ENCODE measurements around the gene PLPPR4. TPM values are rescaled to one million over a fixed set of nuclear protein-coding genes. Genes with fewer than 3 reads are reported as not detected.
A peak's percentile ranks its signal among the peaks of the same experiment; 100 is the strongest.

Gene PLPPR4
- total RNA-seq, 1 donor: 1.8 TPM

DNA sequence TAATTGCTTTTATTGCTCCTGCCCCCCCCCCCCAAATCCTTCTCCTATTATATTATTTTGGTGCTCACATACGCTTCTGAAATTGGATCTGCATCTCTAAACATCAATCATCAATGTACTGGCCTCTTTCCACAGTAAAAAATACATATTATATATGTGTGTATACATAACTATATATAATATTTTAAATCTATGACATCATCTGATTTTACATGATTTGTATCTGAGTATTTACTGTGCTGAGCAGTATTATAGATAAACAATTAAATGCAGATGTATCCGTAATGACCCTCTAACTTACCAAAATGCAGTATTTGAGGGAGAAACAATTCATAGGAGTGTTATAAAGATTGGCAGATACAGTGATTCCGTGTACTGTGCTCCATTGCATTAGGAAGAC, 832 bp downstream of the PLPPR4 start:
- H2AFZ ChIP-seq (ENCODE audit: low read length): no peak overlapping the region
- H3K27me3 ChIP-seq (ENCODE audit: insufficient read depth, low read length): peaks cover 31% of the 10 kb centered on the region
- H3K79me2 ChIP-seq (ENCODE audit: insufficient read depth, low read length): no peaks in the 10 kb centered on the region
- no peak overlapping the region for H3K4me2 ChIP-seq (ENCODE audit: insufficient read depth, low read length)
- no peaks in the 10 kb centered on the region for H4K20me1 ChIP-seq (ENCODE audit: insufficient read depth, low read length)
- no peak overlapping the region for H3K27ac ChIP-seq (ENCODE audit: low read depth, low read length)
- TF ChIP-seq, protein P1, sequence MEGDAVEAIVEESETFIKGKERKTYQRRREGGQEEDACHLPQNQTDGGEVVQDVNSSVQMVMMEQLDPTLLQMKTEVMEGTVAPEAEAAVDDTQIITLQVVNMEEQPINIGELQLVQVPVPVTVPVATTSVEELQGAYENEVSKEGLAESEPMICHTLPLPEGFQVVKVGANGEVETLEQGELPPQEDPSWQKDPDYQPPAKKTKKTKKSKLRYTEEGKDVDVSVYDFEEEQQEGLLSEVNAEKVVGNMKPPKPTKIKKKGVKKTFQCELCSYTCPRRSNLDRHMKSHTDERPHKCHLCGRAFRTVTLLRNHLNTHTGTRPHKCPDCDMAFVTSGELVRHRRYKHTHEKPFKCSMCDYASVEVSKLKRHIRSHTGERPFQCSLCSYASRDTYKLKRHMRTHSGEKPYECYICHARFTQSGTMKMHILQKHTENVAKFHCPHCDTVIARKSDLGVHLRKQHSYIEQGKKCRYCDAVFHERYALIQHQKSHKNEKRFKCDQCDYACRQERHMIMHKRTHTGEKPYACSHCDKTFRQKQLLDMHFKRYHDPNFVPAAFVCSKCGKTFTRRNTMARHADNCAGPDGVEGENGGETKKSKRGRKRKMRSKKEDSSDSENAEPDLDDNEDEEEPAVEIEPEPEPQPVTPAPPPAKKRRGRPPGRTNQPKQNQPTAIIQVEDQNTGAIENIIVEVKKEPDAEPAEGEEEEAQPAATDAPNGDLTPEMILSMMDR (IDR thresholded peaks at IDR 0.05; ENCODE audit: extremely low read depth, low read depth, low read length): no peak
- H3K4me1 ChIP-seq (ENCODE audit: insufficient read depth, low read length): peaks cover 25% of the 10 kb centered on the region
- no peaks in the 10 kb centered on the region for H3K9me3 ChIP-seq (ENCODE audit: low read depth, low read length)
- peak overlapping the region; percentile 65 for H3K4me3 ChIP-seq (ENCODE audit: insufficient read depth, low read length)
- H3K36me3 ChIP-seq (ENCODE audit: insufficient read depth, low read length): no peaks in the 10 kb centered on the region
- DNase-seq (ENCODE audit: insufficient read length, low spot score, missing footprints): no peak

DNA sequence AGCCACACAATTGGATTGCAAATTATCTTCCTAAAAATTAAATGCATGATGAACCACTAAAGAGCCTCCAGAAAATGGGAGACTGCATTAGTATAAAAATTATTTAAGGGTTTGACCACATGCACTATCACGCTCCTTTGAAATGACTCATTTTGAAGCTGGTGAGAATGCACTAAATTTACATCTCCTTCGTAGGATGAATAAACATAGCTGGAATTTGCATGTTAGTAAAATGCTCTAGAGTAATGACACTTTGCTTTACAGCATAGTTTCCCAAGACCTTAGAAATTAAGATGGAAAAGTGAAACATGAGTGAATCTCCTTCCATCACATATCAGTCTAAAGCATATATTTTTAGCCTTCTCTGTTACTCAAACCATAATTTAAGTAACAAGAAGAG, 2.4 kb downstream of the PLPPR4 start:
- Histone ChIP-seq H3K27ac (ENCODE audit: low read depth, low read length) (peak overlapping the region; percentile 73), H3K4me2 (ENCODE audit: insufficient read depth, low read length) (no peak overlapping the region), H3K4me1 (ENCODE audit: insufficient read depth, low read length) (peaks cover 25% of the 10 kb centered on the region), H3K36me3 (ENCODE audit: insufficient read depth, low read length) (no peaks in the 10 kb centered on the region), H2AFZ (ENCODE audit: low read length) (no peak overlapping the region), H3K79me2 (ENCODE audit: insufficient read depth, low read length) (no peaks in the 10 kb centered on the region), H3K9me3 (ENCODE audit: low read depth, low read length) (no peaks in the 10 kb centered on the region), H4K20me1 (ENCODE audit: insufficient read depth, low read length) (no peaks in the 10 kb centered on the region), H3K4me3 (ENCODE audit: insufficient read depth, low read length) (no peak overlapping the region), H3K27me3 (ENCODE audit: insufficient read depth, low read length) (peaks cover 31% of the 10 kb centered on the region)
- DNase-seq (ENCODE audit: insufficient read length, low spot score, missing footprints): peak; percentile 90
- TF ChIP-seq, protein P1 (IDR thresholded peaks at IDR 0.05; ENCODE audit: extremely low read depth, low read depth, low read length): no peak

DNA sequence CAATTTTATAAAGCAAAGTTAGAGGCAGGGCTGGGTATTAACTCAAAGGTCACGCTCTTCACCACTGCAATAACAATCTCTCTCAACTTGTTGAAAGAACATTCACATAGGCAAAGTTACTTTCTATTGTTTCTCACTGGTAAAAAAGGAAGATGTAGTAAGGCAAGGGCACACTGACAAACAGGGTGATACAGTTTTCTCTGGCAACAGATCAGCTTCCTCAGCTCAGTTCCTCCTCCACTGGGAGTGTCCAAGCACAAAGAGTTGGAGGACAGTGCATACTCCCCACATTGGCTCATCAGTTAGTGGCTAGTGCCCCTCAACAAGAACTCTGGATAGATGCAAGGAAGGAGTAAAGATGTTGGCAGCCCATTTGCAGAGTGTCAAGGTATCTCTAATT, 3.7 kb downstream of the PLPPR4 start:
- H3K9me3 ChIP-seq (ENCODE audit: low read depth, low read length): no peaks in the 10 kb centered on the region
- H3K79me2 ChIP-seq (ENCODE audit: insufficient read depth, low read length): no peaks in the 10 kb centered on the region
- no peaks in the 10 kb centered on the region for H3K36me3 ChIP-seq (ENCODE audit: insufficient read depth, low read length)
- no peaks in the 10 kb centered on the region for H4K20me1 ChIP-seq (ENCODE audit: insufficient read depth, low read length)
- TF ChIP-seq, protein P1 (IDR thresholded peaks at IDR 0.05; ENCODE audit: extremely low read depth, low read depth, low read length): no peak
- H3K27me3 ChIP-seq (ENCODE audit: insufficient read depth, low read length): peaks cover 26% of the 10 kb centered on the region
- peak; percentile 51 for DNase-seq (ENCODE audit: insufficient read length, low spot score, missing footprints)
- H3K4me2 ChIP-seq (ENCODE audit: insufficient read depth, low read length): no peak overlapping the region
- H2AFZ ChIP-seq (ENCODE audit: low read length): peak overlapping the region; percentile 39
- peaks cover 25% of the 10 kb centered on the region for H3K4me1 ChIP-seq (ENCODE audit: insufficient read depth, low read length)
- peak overlapping the region; percentile 7 for H3K27ac ChIP-seq (ENCODE audit: low read depth, low read length)
- no peak overlapping the region for H3K4me3 ChIP-seq (ENCODE audit: insufficient read depth, low read length)

DNA sequence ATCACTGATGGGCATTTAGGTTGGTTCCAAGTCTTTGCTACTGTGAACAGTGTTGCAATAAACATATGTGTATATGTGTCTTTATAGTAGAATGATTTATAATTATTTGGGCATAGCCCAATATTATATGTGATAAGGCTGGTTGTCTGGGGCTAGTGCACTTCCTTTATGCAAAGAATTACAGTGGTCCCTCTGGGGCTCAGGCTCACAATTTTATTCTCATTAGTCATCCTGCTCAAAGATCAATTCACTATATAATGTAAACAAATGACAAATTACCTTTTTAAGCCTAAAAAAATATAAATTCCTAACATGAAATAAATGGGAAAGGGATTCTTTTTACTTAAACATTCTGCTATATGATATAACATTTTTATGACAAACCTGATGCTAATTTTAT, 5.0 kb downstream of the PLPPR4 start:
- DNase-seq (ENCODE audit: insufficient read length, low spot score, missing footprints): no peak
- Histone ChIP-seq H3K9me3 (ENCODE audit: low read depth, low read length) (no peaks in the 10 kb centered on the region), H3K27me3 (ENCODE audit: insufficient read depth, low read length) (peaks cover 13% of the 10 kb centered on the region), H3K4me3 (ENCODE audit: insufficient read depth, low read length) (no peak overlapping the region), H3K27ac (ENCODE audit: low read depth, low read length) (no peak overlapping the region), H3K79me2 (ENCODE audit: insufficient read depth, low read length) (no peaks in the 10 kb centered on the region), H3K36me3 (ENCODE audit: insufficient read depth, low read length) (no peaks in the 10 kb centered on the region), H2AFZ (ENCODE audit: low read length) (no peak overlapping the region), H3K4me1 (ENCODE audit: insufficient read depth, low read length) (peaks cover 21% of the 10 kb centered on the region), H3K4me2 (ENCODE audit: insufficient read depth, low read length) (no peak overlapping the region), H4K20me1 (ENCODE audit: insufficient read depth, low read length) (no peaks in the 10 kb centered on the region)
- TF ChIP-seq, protein P1 (IDR thresholded peaks at IDR 0.05; ENCODE audit: extremely low read depth, low read depth, low read length): no peak
